DMS114 treated with DMSO at 0.1 percent for 48 hours (cell line): Measurements from ENCODE around the gene NECTIN2.

Experiments used
- DNase-seq: peaks from one replicate; lab custom pipeline; 2025; ENCODE audit not compliant: unreplicated experiment; lab: John Stamatoyannopoulos, UW

Gene NECTIN2

GRCh38 chr19:44845612-44846454 lies at the start of gene NECTIN2:
NECTIN2 (plus strand) TSS chr19:44846297; CDS start chr19:44846526, 229 bp downstream.
- DNase-seq: peak; percentile 86

DNA sequence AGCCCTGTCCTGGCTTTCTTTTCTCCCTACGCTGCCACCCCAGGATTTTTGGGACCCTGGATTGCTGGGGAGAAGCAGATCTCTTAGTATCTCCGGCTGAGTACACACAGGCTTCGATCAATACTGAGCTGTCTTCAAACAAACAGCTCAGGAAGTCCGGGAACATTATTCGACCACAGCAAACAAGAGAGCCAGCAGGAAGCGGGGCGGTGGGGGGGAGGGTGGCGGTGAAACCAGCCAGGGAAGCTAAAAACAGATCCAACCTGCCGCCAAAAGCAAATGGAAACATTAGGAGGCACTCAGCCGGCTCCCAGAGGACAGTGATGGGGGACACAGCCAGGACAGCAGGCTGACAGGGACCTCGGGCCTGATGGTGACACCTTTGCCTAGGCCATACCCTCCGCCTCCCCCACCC lies 49.4 kb upstream of the NECTIN2 start:
- no peak for DNase-seq

DNA sequence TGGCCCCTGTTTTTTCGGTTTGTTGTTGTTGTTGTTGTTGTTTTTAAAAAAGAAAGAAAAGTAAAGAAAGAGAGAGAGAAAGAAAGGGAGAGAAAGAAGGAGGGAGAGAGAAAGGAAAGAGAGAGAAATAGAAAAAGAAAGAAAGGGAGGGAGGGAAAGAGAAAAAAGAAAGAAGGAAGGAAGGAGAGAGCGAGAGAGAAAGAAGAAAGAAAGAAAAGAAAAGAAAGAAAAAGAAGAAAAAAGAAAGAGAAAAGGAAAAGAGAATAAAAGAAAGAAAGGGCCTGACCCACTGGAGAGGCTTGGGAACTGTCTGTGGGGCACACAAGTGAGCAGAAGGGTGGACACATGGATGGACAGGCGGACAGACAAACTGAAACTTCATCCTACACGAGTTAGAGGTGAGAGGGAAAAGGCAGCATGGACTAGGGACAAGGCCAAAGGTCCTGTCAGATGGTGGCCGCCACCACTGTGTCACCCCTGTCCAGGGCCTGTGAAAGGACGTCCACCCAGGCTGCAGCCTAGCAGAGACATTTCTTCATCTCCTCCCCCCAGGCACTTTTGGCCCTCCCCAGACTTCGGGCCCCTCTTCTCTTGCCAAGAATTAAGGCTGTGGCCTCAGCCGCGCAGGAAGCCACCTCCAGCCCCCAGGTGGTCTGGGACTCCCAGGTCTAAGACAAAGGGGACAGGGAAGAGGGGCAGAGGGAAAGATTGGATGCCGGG lies 46.3 kb upstream of the NECTIN2 start:
- DNase-seq: no peak

DNA sequence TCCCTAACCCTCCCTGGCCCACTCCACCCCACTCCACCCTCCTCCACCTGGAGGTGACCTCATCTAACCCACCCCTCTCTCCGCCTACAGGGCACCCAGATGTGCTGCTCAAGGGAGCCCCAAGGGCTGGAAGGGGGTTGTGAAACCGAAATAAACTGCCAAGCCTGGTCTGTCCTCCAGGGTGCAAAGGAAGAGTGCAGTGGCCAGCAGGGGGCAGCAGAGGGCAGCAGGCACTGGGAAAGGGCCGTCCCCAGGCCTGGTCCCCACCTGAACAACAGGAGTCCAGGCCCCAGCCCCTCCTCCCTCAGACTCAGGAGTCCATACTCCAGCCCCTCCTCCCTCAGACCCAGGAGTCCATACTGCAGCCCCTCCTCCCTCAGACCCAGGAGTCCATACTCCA lies 45.6 kb upstream of the NECTIN2 start:
- DNase-seq: peak; percentile 47

DNA sequence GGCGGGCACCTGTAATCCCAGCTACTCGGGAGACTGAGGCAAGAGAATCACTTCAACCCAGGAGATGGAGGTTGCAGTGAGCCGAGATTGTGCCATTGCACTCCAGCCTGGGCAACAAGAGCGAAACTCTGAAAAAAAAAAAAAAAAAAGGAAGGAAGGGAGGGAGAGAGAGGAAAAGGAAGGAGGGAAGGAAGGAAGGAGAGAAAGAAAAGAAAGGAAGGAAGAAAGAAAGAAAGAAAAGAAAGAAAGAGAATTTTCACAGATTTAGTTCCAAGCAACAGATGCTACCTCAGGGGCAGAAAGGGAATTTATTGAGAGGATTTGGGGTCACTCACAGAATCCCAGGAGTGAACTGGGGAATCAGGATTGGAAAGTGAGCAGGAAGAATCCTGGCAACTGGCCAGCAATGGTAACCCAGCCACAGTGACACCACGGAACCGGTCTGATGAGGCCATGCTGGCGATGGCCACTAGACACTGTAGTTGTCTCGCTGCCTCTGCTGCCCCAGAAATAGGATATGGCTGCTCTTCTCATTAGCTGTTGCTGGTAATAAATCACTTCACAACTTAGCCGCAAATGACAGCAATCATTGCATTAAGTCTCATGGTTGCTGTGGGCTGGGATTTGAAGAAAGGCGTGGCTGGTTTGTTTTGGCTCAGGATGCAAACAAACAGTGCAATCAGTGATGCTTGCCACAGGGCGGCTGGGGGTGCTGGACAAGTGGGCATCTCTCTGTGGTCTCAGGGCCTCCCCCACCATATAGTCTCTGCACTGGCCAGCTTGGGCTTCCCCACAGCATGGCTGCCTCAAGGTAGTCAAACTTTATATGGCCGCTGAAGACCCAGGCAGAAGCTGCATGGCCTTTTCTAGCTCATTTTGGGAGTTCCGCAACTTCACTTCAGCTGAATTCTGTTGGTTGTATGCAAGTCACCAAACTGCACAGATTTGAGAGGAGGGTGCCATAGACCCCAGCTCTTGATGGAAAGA lies 42.4 kb upstream of the NECTIN2 start:
- DNase-seq: no peak

DNA sequence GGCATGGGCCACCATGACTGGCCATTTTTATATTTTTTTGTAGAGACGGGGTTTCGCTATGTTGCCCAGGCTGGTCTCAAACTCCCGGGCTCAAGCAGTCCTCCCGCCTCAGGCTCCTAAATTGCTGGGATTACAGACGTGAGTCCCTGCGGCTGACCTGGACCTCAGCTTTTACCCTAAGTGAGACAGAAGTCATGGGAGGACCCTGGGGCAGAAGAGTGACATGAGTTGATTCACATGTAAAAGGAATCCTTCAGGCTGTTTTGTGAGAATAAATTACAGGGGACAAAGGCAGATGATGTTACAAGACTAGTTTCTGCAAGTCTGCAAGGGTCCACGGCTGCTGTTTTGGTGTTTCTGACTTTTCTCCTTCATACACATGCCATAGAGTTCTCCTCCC lies 39.8 kb upstream of the NECTIN2 start:
- no peak for DNase-seq

- DNase-seq: no peak
Measured at GRCh38 chr19:44807162-44807561, 38.9 kb upstream of the NECTIN2 start.

DNA sequence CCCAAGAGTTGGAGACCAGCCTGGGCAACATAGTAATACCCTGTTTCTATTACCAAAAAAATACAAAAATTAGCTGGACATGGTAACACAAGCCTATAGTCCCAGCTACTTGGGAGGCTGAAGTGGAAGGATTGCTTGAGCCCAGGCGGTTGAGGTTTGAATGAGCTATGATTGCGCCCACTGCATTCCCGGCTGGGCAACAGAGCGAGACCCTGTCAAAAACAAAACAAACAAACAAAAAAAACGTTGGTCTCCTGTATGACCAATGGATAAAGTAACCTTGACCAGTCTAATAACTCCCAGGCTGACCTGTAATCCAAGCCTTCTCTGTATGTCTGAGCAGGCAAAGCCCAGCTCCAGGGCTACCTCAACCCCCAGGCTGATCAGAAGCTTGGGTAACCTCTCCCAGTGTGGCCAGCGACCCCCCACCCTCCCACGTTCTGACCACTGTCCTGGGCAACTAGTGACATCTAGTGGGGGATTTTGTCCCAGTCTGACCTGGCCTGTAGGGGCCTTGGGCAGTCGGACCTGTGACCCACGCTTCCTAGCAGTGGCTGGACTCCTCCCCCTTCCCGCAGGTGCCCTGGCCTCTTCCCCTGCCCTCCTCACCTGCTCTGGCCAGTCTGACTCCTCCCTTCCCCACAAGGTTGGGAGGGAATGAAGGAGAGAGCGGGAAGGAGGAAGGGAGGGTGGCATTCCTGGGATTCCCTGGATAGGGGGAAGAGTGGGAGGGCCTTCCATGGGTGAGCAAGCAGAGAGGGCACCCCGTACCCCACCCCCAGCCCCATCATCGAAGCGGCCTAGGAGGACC lies 38.2 kb upstream of the NECTIN2 start:
- no peak for DNase-seq

GRCh38 chr19:44808463-44809371 lies 37.4 kb upstream of the NECTIN2 start, which contains the start of gene BCAM:
BCAM (plus strand) TSS chr19:44809103; CDS start chr19:44809125, 22 bp downstream.
- DNase-seq: no peak

- DNase-seq: no peak
Measured at GRCh38 chr19:44809577-44810233, 36.4 kb upstream of the NECTIN2 start.

GRCh38 chr19:44810234-44811121 lies 35.6 kb upstream of the NECTIN2 start:
- DNase-seq: no peak

- no peak for DNase-seq
Measured at GRCh38 chr19:44811122-44811419, 35.0 kb upstream of the NECTIN2 start.

- no peak for DNase-seq
Measured at GRCh38 chr19:44812142-44812718, 33.9 kb upstream of the NECTIN2 start.

DNA sequence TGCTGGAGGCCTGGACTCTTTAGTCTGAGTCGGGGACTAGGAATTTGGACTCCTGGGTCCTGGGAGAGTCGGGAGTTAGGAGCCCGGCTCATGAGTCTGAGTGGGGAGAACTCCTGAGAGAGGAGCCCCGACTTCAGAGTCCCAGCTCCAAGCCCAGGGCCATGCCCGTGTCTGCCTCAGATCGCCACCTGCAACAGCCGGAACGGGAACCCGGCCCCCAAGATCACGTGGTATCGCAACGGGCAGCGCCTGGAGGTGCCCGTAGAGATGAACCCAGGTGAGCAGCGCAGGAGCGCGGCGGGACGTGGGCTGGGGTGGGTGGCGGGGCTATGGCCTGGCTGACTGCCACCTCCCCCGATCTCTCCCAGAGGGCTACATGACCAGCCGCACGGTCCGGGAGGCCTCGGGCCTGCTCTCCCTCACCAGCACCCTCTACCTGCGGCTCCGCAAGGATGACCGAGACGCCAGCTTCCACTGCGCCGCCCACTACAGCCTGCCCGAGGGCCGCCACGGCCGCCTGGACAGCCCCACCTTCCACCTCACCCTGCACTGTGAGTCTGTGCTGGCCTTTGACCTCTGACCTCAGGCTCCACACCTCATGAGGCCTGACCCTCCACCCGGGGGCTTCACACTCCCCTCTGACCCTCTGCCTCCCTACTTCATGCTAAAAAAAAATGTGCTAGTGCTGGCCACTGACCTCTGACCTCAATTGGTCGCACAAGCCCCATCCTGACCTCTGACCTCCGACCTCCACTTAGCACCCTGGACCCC lies 32.8 kb upstream of the NECTIN2 start:
- DNase-seq: no peak

DNA sequence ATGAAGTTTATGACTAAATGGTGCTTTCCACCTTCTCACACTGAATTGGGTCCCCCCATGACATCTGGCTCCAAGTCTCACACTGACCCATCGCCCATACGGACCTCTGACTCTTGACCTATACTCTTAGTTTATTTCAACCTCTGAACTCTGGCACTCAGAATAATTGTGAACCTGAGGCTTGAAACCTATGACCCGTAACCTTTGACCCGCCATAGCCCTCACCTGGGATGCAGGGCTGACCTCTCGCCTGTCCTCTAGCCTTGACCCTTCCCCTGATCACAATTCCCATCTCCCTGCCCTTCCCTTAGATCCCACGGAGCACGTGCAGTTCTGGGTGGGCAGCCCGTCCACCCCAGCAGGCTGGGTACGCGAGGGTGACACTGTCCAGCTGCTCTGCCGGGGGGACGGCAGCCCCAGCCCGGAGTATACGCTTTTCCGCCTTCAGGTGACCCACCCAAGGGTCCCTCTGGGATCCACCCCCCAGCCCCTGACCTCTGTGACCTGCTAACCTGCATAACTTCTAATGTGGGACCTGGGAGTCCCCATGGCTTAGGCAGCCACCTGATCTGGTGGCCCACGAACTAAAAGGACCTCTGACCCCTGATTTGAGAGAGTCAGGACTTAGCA lies 32.1 kb upstream of the NECTIN2 start:
- DNase-seq: no peak

DNA sequence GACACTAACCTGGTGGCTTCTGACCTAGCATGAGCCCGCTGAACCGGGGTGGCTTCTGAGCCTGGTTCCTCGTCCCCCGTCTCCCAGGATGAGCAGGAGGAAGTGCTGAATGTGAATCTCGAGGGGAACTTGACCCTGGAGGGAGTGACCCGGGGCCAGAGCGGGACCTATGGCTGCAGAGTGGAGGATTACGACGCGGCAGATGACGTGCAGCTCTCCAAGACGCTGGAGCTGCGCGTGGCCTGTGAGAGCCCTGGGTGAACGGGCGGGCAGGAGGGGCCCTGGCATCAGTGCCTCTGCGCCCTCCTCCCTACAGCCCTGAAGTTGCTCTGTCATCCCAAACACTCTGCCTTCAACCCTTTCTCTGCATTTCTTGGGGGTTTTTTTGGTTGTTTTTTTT lies 31.6 kb upstream of the NECTIN2 start:
- no peak for DNase-seq
